ENCODE results near the gene MVD. TPM values are rescaled to one million over a fixed set of nuclear protein-coding genes. Genes with fewer than 3 reads are reported as not detected.

The MVD gene
- total and polyA plus RNA-seq, 10 of the 15 experiments (the other 5 are each of a cell fraction or from before 2014, with no cell fraction given) = 5.0 to 147 (median 65.0) TPM

DNA sequence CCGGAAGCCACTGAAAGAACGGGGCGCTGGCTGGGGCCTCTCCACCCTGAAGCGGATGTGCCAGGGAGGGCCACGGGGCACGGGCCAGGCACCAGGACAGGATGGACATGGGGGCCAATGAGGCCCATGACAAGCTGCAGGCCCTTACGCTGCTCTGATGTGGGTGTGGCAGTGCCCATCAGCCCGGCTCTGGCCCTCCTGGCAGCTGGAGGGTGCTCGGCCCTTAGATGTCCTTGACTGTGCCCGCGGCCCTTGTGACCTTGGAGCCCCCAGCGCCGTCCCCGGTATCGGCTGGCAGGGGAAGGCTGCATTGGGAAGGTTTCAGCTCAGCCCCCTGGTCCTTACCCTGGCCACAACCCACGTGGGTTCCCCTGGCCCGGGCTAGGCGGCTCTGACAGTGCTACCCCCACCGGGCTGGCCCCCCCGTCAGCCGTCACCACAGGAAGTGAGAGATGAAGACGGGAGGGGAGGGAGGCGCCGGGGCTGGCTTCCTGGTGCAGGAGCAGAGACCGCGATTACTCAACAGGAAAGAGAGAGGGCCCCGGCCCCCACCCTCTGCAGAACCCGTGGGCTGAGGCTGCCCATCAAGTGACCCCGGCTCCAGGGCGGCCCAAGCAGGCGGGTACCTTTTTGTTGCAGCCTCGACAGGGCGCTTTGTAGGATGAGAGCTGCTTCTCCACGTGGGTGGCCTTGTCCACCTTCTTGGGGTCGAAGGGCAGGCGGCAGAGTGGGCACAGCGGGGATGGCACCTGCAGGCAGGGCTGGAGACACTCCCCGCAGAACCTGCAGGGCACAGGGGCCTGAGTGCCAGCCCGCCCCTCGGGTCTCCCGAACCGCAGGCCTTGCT, 38.0 kb upstream of the MVD start (continued):
- TF ChIP-seq, protein P1, sequence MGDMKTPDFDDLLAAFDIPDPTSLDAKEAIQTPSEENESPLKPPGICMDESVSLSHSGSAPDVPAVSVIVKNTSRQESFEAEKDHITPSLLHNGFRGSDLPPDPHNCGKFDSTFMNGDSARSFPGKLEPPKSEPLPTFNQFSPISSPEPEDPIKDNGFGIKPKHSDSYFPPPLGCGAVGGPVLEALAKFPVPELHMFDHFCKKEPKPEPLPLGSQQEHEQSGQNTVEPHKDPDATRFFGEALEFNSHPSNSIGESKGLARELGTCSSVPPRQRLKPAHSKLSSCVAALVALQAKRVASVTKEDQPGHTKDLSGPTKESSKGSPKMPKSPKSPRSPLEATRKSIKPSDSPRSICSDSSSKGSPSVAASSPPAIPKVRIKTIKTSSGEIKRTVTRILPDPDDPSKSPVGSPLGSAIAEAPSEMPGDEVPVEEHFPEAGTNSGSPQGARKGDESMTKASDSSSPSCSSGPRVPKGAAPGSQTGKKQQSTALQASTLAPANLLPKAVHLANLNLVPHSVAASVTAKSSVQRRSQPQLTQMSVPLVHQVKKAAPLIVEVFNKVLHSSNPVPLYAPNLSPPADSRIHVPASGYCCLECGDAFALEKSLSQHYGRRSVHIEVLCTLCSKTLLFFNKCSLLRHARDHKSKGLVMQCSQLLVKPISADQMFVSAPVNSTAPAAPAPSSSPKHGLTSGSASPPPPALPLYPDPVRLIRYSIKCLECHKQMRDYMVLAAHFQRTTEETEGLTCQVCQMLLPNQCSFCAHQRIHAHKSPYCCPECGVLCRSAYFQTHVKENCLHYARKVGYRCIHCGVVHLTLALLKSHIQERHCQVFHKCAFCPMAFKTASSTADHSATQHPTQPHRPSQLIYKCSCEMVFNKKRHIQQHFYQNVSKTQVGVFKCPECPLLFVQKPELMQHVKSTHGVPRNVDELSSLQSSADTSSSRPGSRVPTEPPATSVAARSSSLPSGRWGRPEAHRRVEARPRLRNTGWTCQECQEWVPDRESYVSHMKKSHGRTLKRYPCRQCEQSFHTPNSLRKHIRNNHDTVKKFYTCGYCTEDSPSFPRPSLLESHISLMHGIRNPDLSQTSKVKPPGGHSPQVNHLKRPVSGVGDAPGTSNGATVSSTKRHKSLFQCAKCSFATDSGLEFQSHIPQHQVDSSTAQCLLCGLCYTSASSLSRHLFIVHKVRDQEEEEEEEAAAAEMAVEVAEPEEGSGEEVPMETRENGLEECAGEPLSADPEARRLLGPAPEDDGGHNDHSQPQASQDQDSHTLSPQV (IDR thresholded peaks at IDR 0.05) = no peak
- TF ChIP-seq RUNX3 (IDR thresholded peaks at IDR 0.05; ENCODE audit: low read length) (peak; percentile 87), FOXK2 (IDR thresholded peaks at IDR 0.05) (no peak), KDM1A (IDR thresholded peaks at IDR 0.05; ENCODE audit: borderline replicate concordance) (no peak), MYB (IDR thresholded peaks at IDR 0.05; ENCODE audit: borderline replicate concordance, low read depth, low read length) (no peak), SRF (IDR thresholded peaks at IDR 0.05; ENCODE audit: low read depth in 2 of 2, low read length in 2 of 2) (0 out of 4 replicates have a peak, but pooled peaks of 1 of the 2 experiments have one; percentile 19), RFX5 (IDR thresholded peaks at IDR 0.05; ENCODE audit: low read depth, low read length) (0 out of 2 replicates have a peak, but pooled peaks have one; percentile 42), MTA3 (IDR thresholded peaks at IDR 0.05; ENCODE audit: borderline replicate concordance, low read length) (no peak)
- TF ChIP-seq, protein P2, sequence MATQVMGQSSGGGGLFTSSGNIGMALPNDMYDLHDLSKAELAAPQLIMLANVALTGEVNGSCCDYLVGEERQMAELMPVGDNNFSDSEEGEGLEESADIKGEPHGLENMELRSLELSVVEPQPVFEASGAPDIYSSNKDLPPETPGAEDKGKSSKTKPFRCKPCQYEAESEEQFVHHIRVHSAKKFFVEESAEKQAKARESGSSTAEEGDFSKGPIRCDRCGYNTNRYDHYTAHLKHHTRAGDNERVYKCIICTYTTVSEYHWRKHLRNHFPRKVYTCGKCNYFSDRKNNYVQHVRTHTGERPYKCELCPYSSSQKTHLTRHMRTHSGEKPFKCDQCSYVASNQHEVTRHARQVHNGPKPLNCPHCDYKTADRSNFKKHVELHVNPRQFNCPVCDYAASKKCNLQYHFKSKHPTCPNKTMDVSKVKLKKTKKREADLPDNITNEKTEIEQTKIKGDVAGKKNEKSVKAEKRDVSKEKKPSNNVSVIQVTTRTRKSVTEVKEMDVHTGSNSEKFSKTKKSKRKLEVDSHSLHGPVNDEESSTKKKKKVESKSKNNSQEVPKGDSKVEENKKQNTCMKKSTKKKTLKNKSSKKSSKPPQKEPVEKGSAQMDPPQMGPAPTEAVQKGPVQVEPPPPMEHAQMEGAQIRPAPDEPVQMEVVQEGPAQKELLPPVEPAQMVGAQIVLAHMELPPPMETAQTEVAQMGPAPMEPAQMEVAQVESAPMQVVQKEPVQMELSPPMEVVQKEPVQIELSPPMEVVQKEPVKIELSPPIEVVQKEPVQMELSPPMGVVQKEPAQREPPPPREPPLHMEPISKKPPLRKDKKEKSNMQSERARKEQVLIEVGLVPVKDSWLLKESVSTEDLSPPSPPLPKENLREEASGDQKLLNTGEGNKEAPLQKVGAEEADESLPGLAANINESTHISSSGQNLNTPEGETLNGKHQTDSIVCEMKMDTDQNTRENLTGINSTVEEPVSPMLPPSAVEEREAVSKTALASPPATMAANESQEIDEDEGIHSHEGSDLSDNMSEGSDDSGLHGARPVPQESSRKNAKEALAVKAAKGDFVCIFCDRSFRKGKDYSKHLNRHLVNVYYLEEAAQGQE (IDR thresholded peaks at IDR 0.05; ENCODE audit: low read depth, low read length) = no peak
- TF ChIP-seq, protein P3, sequence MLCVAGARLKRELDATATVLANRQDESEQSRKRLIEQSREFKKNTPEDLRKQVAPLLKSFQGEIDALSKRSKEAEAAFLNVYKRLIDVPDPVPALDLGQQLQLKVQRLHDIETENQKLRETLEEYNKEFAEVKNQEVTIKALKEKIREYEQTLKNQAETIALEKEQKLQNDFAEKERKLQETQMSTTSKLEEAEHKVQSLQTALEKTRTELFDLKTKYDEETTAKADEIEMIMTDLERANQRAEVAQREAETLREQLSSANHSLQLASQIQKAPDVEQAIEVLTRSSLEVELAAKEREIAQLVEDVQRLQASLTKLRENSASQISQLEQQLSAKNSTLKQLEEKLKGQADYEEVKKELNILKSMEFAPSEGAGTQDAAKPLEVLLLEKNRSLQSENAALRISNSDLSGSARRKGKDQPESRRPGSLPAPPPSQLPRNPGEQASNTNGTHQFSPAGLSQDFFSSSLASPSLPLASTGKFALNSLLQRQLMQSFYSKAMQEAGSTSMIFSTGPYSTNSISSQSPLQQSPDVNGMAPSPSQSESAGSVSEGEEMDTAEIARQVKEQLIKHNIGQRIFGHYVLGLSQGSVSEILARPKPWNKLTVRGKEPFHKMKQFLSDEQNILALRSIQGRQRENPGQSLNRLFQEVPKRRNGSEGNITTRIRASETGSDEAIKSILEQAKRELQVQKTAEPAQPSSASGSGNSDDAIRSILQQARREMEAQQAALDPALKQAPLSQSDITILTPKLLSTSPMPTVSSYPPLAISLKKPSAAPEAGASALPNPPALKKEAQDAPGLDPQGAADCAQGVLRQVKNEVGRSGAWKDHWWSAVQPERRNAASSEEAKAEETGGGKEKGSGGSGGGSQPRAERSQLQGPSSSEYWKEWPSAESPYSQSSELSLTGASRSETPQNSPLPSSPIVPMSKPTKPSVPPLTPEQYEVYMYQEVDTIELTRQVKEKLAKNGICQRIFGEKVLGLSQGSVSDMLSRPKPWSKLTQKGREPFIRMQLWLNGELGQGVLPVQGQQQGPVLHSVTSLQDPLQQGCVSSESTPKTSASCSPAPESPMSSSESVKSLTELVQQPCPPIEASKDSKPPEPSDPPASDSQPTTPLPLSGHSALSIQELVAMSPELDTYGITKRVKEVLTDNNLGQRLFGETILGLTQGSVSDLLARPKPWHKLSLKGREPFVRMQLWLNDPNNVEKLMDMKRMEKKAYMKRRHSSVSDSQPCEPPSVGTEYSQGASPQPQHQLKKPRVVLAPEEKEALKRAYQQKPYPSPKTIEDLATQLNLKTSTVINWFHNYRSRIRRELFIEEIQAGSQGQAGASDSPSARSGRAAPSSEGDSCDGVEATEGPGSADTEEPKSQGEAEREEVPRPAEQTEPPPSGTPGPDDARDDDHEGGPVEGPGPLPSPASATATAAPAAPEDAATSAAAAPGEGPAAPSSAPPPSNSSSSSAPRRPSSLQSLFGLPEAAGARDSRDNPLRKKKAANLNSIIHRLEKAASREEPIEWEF (IDR thresholded peaks at IDR 0.05; ENCODE audit: insufficient replicate concordance, low read depth, low read length) = no peak
- TF ChIP-seq, protein P4, sequence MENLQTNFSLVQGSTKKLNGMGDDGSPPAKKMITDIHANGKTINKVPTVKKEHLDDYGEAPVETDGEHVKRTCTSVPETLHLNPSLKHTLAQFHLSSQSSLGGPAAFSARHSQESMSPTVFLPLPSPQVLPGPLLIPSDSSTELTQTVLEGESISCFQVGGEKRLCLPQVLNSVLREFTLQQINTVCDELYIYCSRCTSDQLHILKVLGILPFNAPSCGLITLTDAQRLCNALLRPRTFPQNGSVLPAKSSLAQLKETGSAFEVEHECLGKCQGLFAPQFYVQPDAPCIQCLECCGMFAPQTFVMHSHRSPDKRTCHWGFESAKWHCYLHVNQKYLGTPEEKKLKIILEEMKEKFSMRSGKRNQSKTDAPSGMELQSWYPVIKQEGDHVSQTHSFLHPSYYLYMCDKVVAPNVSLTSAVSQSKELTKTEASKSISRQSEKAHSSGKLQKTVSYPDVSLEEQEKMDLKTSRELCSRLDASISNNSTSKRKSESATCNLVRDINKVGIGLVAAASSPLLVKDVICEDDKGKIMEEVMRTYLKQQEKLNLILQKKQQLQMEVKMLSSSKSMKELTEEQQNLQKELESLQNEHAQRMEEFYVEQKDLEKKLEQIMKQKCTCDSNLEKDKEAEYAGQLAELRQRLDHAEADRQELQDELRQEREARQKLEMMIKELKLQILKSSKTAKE (IDR thresholded peaks at IDR 0.05; ENCODE audit: low read depth, poor library complexity, severe bottlenecking) = no peak

Data from GM12878 (cell line).